ENCODE measurements around the gene FLYWCH1.
A peak's percentile ranks its signal among the peaks of the same experiment; 100 is the strongest.

Gene FLYWCH1

DNA sequence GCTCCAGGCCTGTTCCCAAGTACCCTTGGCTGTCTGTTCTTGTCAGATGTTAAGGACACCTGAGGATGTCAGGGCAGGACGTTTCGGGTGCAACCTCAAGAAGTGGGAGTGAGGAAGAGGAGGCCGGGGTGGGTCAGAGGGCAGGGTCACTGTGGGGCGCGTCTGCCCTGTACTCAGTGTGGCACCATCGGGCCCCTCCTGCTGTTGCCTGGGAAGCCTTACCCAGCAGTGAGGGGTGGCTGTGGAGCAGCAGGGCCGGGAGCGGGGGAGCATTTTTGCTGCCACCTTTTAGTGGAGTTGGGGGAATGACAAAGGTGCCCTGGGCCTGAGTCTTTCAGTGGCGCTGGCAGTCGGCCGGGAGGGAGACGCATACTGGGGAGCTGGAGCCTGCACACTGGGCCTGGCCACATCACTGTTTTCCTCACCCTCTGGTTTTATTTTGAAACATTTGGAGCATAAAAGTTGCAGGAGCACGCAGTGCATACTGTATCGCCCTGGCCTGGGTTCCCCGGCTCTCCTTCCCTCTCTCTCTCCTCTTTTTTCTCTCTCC, 11.1 kb upstream of the FLYWCH1 start:
- no peak for DNase-seq

DNA sequence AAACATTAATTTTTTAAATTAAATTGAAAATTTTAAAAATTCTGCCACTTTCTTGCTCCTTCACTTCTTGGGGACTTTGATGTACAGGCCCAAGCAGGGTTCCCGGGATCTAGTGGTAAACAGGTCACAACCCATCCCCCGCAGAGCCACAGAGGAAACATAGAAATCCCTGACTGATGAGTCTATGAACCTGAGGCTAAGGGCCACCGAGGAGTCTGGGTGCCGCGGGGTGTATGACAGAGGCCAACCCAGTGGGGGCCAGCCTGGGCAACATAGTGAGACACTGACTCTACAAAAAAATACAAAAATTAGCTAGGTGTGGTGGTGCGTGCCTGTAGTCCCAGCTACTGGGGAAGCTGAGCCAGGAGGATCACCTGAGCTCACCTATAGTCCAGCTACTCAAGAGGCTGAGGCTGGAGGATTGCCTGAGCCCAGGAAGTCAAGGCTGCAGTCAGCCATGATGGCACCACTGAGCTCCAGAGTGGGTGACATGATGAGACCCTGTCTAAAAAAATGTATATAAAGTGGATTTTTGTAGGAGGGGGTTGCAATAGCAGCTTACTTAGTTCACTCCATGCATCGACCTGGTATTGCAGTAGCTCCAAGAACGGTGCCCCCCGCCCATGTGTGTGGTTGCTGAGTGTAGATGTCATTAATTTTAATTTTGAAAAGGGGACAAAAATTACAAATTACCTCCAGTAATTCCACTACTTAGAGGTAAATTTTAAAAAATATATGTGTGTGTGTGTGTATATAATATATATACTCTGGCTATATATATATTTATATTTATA, 9.2 kb upstream of the FLYWCH1 start:
- no peak for DNase-seq

DNA sequence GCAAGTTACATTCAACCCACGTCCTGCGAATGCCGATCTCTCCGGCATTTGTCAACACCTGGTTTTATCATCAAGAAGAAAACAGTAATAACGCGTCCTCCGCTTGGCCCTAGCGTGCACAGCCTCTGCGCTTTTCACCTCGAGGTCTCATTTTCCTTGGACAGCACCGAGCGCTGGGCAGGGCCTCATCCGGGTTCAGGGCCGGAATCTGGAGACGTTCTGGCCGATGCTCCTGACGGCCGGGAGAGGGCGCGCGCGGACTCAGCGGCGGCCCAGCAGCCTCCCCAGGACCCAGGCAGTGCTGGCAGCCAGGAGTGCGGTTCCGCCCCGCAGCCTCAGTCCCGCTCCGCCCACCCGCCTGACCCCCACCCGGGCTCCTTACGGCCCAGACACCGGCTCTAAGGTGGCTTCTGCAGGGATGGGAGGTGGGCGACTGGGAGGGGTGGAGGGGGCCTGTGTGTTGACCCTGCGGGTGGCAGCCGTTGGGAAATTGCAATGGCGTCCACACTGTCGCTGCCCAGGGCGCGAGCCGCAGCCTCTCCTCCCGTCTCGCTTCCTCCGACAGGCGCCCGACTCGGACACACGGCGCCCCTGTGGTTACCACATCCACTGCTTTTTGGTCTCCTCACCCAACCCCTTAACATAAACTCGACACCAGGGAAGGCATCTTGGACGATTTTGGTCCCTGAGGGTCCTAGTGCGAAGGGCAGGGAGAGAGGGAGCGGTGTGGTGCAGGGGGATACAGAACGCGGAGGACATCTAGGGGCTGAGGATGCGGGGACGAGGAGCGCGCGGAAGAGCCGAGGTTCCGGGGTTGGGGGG, 7.4 kb upstream of the FLYWCH1 start:
- peak; percentile 58 to 60 for DNase-seq

DNA sequence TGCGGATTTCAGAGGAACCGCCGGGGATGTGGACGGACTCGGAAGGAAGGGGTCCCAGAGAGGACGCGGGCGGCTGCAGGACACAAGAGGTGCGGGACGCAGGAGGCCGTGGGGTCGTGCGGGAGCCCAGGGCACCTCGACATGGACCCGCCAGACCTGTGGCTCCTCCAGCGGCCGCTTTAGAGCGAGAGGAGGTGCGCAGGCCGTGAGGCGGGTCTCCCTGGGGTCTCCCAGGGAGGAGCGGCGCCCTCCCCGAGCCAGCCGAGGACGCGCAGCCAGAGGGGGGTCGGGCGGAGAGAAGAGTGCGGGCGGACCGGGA, 6.8 kb upstream of the FLYWCH1 start:
- DNase-seq, result no peak

DNA sequence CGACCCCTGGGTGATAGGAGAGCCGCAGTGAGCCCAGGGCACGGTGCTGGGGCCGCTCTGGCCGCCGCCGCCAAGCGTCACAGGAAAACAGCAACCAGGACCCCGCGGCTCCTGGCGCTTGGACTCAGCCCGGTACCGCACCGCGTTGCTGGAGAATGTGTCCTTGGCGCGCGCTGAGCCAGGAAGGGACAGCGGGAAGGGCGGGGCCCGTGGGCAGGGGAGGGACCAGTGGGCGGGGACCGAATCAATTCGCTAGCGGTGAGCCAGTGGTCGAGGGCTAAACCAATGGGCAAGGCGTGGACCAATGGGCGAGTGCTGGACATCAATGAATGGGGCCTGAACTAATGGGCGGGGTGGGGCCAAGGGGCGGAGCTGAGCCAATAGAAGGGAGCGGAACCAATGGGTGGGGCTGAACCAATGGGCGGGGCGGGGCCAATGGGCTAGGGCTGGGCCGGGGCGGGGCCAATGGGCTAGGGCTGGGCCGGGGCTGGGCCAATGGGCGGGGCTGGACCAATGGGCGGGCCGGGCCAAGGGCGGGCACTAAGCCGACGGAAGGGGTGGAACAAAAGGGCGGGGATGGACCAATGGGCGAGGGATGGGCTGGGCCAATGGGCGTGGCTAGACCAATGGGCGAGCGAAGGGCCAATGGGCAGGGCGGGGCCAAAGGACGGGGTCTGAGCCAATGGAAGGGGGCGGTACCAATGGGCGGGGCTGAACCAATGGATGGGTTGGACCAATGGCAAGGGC, 6.3 kb upstream of the FLYWCH1 start:
- DNase-seq, result peak; percentile 79 to 83

DNA sequence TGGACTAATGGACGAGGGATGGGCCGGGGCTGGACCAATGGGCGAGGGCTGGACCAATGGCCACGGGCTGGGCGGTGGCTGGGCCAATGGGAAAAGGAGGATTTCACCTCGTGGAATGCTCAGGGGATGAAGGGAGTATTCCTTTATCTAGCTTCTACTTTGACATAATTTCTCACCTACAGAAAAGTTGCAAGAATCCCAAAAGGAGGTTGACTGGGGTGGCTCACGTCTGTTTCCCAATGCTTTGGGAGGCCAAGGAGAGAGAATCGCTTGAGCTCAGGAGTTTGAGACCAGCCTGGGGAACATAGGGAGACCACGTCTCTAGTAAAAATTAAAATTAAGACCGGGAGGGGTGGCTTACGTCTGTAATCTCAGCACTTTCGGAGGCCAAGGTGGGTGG, 5.7 kb upstream of the FLYWCH1 start:
- DNase-seq, result no peak

DNA sequence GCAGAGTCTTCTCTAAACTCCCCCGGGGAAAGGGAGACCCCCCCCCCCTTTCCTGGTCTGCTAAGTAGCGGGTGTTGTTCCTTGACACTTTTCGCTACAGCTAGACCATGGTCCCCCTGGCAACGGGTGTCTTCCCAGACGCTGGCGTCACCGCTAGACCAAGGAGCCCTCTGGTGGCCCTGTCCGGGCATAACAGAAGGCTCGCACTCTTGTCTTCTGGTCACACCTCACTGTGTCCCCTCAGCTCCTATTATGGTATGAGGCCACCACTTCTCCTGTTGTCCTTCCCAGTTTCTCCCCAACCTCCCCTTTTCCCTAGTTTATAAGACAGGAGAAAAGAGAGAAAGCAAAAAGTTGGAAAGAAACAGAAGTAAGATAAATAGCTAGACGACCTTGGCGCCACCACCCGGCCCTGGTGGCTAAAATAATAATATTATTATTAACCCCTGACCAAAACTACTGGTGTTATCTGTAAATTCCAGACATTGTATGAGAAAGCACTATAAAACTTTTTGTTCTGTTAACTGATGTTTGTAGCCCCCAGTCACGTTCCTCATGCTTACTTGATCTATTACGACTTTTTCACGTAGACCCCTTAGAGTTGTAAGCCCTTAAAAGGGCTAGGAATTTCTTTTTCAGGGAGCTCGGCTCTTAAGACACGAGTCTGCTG, 4.5 kb upstream of the FLYWCH1 start:
- peak; percentile 28 to 36 for DNase-seq

DNA sequence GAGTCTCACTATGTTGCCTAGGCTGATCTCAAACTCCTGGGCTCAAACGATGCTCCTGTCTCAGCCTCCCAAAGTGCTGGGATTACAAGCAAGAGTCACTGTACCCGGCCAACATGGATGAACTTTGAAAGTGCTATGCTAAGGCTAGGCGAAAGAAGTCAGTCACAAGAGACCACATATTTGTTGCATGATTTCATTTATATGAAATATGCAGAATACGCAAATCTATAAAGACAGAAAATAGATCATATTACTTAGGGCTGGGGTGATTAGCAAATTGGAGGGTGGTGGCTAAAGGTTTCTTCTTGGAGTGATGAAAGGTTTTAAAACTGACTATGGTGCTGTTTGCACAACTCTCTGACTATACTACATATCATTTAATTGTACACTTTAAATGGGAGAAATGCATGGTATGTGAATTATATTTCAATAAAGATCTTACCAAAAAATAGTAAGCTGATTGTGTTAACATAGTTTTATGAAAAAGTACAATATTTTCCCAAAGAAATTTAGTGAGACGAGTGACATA, 1.2 kb upstream of the FLYWCH1 start:
- DNase-seq, result no peak

DNA sequence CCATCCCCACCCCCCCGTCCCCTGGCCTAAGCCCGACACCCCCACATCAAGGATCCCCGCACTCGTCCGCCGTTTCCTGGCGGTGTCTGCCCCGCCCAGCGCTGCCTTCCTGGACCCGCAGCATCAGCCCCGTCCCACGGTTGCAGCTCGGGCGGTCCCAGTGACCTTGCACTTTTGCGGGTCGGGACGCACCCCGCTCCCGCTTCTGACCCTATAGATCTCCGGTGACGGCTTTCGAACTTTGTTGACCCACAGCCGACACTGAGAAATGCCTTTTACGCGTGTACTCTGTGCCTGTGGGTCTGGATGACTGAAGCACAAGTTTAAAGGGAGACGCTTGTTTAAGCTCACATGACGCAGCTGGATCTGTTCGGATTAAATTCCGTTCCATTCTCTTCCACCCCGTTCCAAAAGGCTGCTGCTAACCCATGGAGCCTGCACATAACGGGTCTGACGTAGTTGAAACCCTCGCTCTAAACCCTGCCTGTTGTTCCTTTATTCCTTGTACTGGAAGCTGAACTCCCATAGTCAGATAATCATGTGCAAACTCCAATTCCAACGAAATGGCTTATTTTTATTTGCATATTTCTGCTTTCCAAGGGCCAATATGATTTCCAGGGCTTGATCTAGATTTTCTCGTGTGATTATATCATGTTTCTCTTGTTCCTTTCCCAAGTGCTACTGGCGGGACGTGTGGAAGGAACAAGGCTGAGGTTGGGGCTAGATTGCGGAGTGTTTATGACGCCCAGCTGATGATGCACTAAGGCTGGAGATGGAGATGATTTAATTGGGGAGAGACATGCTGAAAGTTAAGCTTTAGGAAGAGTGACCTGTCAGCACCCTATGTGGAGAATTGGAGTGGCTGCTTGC, 834 bp downstream of the FLYWCH1 start:
- no peak for DNase-seq

DNA sequence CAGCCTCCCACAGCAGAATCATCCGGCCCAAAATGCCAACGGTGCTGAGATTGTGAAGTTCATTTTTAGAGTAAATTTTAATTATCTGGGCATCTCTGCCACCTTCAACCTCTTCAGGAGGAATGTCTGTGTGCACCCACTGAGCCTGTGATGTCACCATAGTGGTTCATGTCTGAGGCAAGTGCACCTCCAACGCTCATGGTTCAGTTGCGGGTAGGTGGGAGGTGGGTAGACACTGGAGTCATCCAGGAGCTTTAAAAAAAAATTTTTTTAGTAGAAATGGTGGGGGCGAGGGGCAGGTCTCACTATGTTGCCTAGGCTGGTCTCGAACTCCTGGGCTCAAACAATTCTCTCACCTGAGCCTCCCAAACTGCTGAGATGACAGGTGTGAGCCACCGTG, 1.9 kb downstream of the FLYWCH1 start:
- DNase-seq, result peak in 1 of 2 experiments; percentile 17

DNA sequence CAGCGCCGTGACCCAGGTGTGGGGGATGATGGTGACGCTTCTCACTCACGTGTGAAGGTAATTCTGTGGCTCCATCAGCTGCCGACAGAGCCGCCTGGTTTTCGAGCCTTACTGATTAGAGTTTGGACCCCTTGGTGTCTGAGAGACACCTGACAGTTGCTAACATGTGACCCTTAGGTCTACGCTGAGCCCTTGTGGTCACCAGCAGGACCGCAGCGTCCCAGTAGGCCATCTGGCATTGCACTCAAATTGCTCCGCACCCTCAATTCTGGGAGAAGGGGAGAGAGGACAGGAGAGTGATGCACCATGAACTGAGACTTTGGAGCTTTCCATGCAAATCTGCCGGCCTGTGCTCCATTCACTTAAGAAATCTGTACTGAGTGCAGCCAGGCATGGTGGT, 2.5 kb downstream of the FLYWCH1 start:
- DNase-seq, result no peak

DNA sequence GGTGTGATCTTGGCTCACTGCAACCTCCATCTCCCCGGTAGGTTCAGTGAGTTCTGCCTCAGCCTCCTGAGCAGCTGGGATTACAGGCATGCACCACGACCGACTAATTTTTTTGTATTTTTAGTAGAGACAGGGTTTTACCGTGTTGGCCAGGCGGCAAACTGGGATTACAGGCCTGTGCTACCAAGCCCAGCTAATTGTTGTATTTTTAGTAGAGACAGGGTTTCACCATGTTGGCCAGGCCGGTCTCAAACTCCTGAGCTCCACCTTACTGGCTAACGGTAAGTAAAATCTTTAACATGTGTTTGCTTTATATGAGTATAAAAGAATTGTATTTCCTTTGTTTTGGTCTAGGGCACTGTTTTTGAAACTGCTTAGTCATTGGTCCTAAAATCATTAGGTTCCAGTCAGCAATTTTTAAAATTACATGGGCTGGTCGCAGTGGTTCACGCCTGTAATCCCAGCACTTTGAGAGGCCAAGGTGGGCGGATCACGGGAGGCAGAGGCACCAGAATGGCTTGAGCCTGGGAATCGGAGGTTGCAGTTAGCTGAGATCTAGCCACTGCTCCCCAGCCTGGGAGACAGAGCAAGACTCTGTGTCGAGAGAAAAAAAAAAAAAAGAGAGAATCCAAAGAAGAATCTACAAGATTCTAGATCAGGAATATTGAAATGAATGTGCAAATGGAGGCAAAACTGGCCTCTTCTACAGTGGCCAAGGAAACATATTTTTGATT, 3.6 kb downstream of the FLYWCH1 start:
- DNase-seq, result no peak

DNA sequence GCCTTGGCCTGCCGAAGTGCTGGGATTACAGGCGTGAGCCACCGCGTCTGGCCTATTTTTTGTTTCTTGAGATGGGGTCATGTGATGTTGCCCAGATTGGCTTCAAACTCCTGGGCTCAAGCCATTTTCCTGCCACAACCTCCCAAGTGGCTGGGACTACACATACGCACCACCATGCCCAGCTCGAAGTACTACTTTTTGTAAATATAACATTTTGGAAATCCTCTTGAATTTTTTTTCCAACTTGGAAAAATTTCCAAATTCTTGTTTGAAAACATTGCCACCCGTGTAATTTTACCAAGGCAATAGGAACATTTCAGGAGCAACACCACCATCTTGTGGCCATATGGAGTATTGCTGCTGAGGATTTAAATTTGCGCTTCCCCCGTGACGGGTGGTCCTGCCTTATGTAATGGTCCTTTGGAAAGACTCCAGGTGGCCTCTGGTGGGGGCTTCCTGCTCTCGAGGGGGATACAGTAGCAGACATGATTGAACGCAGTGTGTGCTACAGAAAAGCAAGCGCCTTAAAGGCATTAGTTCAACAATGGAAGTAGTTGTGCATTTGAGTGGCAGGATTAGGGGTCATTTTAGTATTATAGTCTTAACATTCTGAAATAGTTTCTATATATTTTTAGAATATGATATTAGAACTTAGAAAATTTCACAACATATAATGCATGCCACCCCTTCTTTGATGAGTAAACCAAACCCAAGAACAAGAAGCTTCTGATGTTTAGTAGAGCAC, 8.0 kb downstream of the FLYWCH1 start:
- peak; percentile 54 to 59 for DNase-seq

DNA sequence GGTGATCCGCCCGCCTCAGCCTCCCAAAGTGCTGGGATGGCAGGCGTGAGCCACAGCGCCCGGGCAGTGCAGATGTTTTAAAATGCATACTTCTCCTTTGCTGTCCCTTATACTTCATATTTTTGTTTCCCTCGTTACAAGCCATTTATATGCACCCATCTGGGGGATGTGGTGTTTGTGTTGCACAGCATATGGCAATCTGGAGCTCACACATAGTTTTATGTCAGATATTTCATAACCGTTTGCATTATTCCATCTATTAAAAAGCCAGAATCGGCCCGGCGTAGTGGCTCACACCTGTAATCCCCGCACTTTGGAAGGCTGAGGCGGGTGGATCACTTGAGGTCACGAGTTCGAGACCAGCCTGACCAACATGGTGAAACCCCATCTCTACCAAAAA, 11.8 kb downstream of the FLYWCH1 start:
- no peak for DNase-seq

DNA sequence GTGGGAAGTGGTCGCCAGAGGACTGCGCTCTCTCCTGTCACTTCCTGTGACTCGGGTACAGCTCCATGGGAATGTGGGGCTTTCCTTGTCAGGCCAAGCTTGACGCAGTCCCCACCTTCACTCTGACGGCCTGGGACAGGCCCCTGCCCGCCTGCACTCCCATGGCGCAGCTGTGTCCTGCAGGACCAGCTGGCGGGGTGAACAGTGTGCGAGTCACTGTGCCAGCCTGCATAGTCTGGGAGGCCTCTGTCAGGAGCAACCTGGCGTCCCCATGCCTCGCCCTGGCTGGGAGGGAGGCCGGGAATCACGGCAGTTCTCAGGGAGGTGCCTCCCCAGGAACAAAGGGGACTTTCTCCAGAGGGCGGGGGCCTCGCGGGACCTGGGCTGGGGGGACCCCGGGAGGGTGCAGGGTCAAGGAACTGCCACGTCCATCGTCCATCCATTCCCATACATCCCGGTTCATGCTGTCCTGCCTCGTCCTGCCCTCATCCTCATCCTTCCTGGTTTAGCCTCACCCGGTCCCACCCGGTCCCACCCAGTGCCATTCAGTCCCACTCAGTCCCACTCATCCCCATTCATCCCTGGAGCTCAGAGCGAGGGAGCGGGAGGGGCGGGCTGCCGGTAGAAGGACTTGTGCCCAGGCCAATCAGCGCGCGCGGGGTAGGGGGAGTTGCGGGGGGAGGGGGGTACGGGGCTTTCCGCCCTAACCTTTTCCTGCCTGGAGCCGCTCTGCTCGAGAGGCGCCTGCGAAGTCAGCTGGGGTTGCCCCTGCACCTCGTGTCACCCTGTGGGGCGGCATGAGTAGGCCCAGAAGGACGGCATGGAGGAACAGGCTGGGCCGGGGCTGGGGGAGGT, 13.4 kb downstream of the FLYWCH1 start:
- no peak for DNase-seq

DNA sequence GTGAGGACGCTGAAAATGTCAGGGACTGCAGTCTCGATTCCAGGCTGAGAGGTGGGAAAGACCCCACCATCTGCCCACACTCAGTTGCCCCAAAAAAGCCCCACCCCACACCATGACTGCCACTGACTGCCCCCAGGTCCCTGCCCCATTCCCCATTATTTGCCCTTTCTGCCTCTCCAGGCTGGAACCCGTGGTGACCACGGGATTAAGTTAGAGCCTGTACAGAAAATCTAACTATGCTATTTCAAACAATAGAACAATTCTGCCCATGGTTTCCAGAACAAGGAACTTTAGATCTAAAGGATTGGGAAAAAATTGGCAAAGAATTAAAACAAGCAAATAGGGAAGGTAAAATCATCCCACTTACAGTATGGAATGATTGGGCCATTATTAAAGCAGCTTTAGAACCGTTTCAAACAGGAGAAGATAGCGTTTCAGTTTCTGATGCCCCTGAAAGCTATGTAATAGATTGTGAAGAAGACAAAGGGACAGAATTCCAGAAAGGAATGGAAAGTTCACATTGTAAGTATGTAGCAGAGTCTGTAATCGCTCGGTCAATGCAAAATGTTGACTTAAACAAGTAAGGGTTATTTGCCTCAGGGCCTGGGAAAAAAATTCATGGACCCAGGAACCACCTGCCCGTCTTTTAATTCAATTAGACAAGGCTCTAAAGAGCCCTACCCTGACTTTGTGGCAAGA, 14.4 kb downstream of the FLYWCH1 start:
- DNase-seq, result no peak

DNA sequence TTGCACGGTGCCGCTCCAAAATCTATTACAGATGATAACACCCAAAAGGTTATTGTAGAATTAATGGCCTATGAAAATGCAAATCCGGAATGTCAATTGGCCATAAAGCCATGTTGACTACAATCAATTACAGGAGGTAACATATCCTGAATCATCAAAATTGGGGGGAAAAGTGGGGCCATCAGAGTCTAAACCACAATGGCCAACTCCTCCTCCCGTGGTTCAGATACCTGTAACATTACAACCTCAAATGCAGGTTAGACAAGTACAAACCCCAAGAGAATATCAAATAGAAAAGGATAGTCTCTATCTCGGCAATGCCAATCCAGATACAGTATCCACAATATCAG, 14.9 kb downstream of the FLYWCH1 start:
- no peak for DNase-seq

DNA sequence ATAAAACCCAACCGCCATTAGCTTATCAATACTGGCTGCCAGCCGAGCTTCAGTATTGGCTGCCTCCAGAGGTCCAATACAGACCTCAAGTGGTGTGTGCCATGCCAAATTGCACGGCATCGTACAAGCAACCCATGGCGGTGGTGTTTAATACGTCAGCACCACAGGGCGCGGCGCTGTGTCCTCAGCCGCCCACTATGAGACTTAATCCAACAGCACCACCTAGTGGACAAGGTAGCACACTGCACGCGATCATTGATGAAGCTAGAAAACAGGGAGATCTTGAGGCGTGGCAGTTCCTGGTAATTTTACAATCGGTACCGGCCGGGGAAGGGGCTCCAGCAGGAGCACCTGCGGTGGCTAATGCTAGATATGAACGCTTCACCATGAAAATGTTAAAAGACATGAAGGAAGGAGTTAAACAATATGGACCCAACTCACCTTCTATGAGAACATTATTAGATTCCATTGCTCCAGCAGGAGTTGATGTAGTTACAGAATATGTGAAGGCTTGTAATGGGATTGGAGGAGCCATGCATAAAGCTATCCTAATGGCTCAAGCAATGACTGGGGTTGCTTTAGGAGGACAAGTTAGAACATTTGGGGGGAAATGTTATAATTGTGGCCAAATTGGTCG, 15.4 kb downstream of the FLYWCH1 start:
- peak; percentile 86 for DNase-seq
